Measurements from ENCODE around the gene WDR55.
"Not testable (repeated sequence)": the region's sequence is repeated elsewhere in the genome, so short reads cannot be mapped to it uniquely, and the experiment has no call there.

WDR55 gene

DNA sequence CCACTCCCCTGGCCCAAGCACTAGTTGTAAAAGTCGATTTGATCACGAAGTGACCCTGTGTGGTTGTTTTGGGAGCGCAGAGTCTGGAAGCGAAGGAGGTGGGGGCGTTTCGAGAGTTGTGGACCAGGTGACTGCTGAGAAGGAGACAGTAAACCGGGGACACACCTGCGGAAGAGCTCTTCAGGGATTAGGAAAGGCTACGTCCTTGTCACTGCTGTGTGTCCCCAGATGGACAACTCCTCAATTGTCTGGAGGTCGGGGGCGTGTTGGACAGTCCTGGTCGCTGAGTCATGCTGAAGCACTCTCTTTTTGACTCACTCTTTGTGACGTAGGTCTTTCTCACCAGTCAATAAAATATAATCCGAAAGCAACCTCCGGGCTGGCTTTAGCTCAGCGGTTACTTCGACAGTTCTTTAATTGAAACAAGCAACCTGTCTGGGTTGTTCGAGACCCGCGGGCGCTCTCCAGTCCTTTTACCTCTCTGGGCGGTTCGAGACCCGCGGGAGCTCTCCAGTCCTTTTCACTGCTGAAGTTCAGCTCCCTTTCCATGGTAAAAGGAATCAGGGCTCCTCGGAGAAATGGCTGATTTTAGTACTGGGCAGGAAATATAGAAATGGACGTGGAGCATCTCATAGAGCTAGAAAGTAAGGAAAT is 46.3 kb downstream of the WDR55 start:
- DNase-seq (ENCODE audit: low read depth, low spot score) = peak; percentile 64
- TF ChIP-seq ZNF274 (IDR thresholded peaks at IDR 0.05; ENCODE audit: low read depth, low read length) = no peak
- no peak for TF ChIP-seq YY1 (IDR thresholded peaks at IDR 0.05; ENCODE audit: insufficient read depth, insufficient read length)
- Histone ChIP-seq H3K4me3 (ENCODE audit: insufficient read length, low read depth) (peak overlapping the region; percentile 46), H3K27me3 (ENCODE audit: insufficient read depth, insufficient read length) (no peaks in the 10 kb centered on the region), H3K9ac (ENCODE audit: insufficient read length, low read depth) (no peak overlapping the region), H3K4me1 (ENCODE audit: insufficient read depth, insufficient read length) (no peaks in the 10 kb centered on the region), H3K36me3 (ENCODE audit: insufficient read depth, insufficient read length, low read length) (peaks cover 15% of the 10 kb centered on the region), H3K9me3 (ENCODE audit: insufficient read depth, low read length) (no peaks in the 10 kb centered on the region)

DNA sequence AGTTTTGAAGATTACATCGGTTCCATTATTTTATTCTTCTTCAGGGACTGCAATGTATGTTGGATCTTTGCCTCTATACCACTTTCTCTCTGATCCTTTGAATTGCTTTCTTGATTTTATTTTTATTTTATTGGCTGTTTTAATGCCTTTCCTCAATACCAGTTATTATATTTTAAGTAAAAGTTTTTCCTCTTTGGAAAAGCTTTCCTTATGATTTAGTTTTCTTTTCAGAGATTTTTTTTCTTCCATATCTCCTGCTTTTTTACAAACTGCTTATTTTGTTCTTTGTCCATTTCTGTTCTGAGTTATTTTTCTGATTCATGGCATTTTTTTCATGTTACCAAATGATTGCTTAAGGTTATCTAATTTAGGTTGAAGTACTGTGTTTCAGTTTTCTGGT is 47.1 kb downstream of the WDR55 start:
- H3K4me3 ChIP-seq (ENCODE audit: insufficient read length, low read depth) = no peak overlapping the region
- H3K9ac ChIP-seq (ENCODE audit: insufficient read length, low read depth) = no peak overlapping the region
- peaks cover 10% of the 10 kb centered on the region for H3K36me3 ChIP-seq (ENCODE audit: insufficient read depth, insufficient read length, low read length)
- DNase-seq (ENCODE audit: low read depth, low spot score) = no peak
- no peaks in the 10 kb centered on the region for H3K4me1 ChIP-seq (ENCODE audit: insufficient read depth, insufficient read length)
- no peaks in the 10 kb centered on the region for H3K9me3 ChIP-seq (ENCODE audit: insufficient read depth, low read length)
- no peaks in the 10 kb centered on the region for H3K27me3 ChIP-seq (ENCODE audit: insufficient read depth, insufficient read length)
- TF ChIP-seq SUZ12 (IDR thresholded peaks at IDR 0.05; ENCODE audit: extremely low read depth, insufficient read depth, insufficient read length) (no peak), YY1 (IDR thresholded peaks at IDR 0.05; ENCODE audit: insufficient read depth, insufficient read length) (no peak), ZNF274 (IDR thresholded peaks at IDR 0.05; ENCODE audit: low read depth, low read length) (no peak)

DNA sequence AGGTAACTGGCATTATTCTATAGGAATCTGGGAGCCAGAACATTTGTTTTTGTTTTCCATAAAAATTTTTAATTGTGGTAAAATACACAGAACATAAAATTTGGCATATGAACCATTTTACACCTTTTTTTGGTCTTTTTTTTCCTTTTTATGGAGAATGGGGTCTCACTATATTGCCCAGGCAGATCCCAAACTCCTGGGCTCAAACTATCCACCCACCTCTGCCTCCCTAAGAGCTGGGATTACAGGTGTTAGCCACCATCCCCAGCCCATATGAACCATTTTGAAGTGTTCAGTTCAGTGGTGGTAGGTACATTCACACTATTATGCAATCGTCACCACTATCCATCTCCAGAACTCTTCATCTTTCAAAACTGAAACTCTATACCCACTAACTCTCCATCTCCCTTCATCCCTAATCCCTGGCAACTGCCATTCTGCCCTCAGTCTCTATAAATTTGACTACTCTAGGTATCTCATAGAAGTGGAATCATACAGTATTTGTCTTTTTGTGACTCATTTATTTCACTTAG is 48.9 kb downstream of the WDR55 start:
- DNase-seq (ENCODE audit: low read depth, low spot score) = no peak
- no peak for TF ChIP-seq YY1 (IDR thresholded peaks at IDR 0.05; ENCODE audit: insufficient read depth, insufficient read length)
- TF ChIP-seq ZNF274 (IDR thresholded peaks at IDR 0.05; ENCODE audit: low read depth, low read length) = no peak
- TF ChIP-seq SUZ12 (IDR thresholded peaks at IDR 0.05; ENCODE audit: extremely low read depth, insufficient read depth, insufficient read length) = no peak
- Histone ChIP-seq H3K9me3 (ENCODE audit: insufficient read depth, low read length) (no peaks in the 10 kb centered on the region), H3K4me3 (ENCODE audit: insufficient read length, low read depth) (no peak overlapping the region), H3K9ac (ENCODE audit: insufficient read length, low read depth) (no peak overlapping the region), H3K4me1 (ENCODE audit: insufficient read depth, insufficient read length) (no peaks in the 10 kb centered on the region), H3K27me3 (ENCODE audit: insufficient read depth, insufficient read length) (no peaks in the 10 kb centered on the region), H3K36me3 (ENCODE audit: insufficient read depth, insufficient read length, low read length) (no peaks in the 10 kb centered on the region)

DNA sequence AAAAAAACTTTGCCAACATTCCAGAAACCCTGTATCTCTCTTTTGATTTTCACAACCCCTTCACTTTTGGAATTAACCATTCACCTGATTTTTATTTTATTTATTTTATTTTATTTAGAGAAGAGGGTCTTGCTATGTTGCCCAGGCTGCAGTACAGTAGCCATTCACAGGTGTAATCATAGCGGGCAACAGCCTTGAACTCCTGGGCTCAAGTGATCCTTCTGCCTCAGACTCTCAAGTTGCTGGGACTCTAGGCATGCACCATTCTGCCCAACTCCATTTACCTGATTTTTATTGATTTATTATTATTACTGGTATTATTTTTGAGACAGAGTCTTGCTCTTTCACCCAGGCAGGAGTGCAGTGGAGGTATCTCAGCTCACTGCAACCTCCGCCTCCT is 51.5 kb downstream of the WDR55 start:
- H3K4me1 ChIP-seq (ENCODE audit: insufficient read depth, insufficient read length); H3K36me3 ChIP-seq (ENCODE audit: insufficient read depth, insufficient read length, low read length); DNase-seq (ENCODE audit: low read depth, low spot score); H3K9me3 ChIP-seq (ENCODE audit: insufficient read depth, low read length); H3K4me3 ChIP-seq (ENCODE audit: insufficient read length, low read depth); H3K27me3 ChIP-seq (ENCODE audit: insufficient read depth, insufficient read length); H3K9ac ChIP-seq (ENCODE audit: insufficient read length, low read depth): not testable (repeated sequence)

DNA sequence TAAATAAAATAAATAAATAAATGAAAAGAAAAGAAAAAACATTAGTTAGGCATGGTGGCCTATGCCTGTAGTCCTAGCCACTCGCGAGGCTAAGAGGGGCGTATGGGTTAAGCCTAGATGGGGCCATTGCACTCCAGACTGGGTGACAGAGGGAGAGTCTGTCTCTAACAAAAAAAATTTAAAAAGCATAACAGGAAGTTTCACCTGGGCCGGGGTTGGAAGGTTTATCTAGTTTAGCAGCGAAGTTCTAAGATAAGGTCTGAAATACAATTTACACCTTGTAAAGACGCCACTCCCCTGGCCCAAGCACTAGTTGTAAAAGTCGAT is 53.5 kb downstream of the WDR55 start:
- Histone ChIP-seq H3K9ac (ENCODE audit: insufficient read length, low read depth) (no peak overlapping the region), H3K36me3 (ENCODE audit: insufficient read depth, insufficient read length, low read length) (no peaks in the 10 kb centered on the region), H3K9me3 (ENCODE audit: insufficient read depth, low read length) (no peaks in the 10 kb centered on the region), H3K4me1 (ENCODE audit: insufficient read depth, insufficient read length) (no peaks in the 10 kb centered on the region), H3K4me3 (ENCODE audit: insufficient read length, low read depth) (no peak overlapping the region), H3K27me3 (ENCODE audit: insufficient read depth, insufficient read length) (no peaks in the 10 kb centered on the region)
- TF ChIP-seq SUZ12 (IDR thresholded peaks at IDR 0.05; ENCODE audit: extremely low read depth, insufficient read depth, insufficient read length) = no peak
- TF ChIP-seq YY1 (IDR thresholded peaks at IDR 0.05; ENCODE audit: insufficient read depth, insufficient read length) = no peak
- no peak for TF ChIP-seq ZNF274 (IDR thresholded peaks at IDR 0.05; ENCODE audit: low read depth, low read length)
- no peak for DNase-seq (ENCODE audit: low read depth, low spot score)

DNA sequence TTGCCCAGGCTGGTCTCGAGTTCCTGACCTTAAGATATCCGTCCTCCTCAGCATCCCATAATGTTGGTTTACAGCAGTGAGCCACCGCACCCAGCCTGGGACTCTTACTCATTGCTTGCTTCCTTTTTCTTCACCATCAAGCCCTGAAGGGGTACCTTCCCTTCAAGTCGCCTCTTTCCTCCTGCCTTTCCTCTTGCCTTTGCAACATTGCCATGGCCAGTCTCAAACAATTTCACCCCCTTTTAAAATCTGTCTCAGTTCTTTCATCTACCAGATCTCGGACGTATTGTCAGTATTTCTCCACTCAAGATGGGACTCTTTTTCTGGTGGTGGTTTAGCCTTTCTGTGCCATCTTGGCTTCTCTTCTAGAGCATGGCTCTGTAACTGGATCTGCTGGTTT is 56.0 kb downstream of the WDR55 start:
- not testable (repeated sequence) for DNase-seq (ENCODE audit: low read depth, low spot score)

DNA sequence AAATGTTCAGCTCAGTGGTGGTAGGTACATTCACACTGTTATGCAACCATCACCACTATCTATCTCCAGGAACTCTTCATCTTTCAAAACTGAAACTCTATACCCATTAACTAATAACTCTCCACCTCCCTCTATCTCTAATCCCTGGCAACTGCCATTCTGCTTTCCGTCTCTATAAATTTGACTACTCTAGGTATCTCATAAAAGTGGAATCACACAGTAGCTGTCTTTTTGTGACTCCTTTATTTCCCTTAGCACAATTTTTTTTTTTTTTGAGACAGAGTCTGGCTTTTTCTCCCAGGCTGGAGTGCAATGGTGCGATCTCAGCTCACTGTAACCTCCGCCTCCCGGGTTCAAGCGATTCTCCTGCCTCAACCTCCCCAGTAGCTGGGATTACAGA is 56.7 kb downstream of the WDR55 start:
- H3K4me3 ChIP-seq (ENCODE audit: insufficient read length, low read depth); H3K4me1 ChIP-seq (ENCODE audit: insufficient read depth, insufficient read length): not testable (repeated sequence)

More for the DNA sequence above, 56.0 kb downstream of the WDR55 start:
- H3K9me3 ChIP-seq (ENCODE audit: insufficient read depth, low read length); H3K36me3 ChIP-seq (ENCODE audit: insufficient read depth, insufficient read length, low read length); H3K4me3 ChIP-seq (ENCODE audit: insufficient read length, low read depth); H3K27me3 ChIP-seq (ENCODE audit: insufficient read depth, insufficient read length); H3K4me1 ChIP-seq (ENCODE audit: insufficient read depth, insufficient read length); H3K9ac ChIP-seq (ENCODE audit: insufficient read length, low read depth): not testable (repeated sequence)

More for the DNA sequence above, 56.7 kb downstream of the WDR55 start:
- not testable (repeated sequence) for H3K9ac ChIP-seq (ENCODE audit: insufficient read length, low read depth); H3K36me3 ChIP-seq (ENCODE audit: insufficient read depth, insufficient read length, low read length); DNase-seq (ENCODE audit: low read depth, low spot score); H3K9me3 ChIP-seq (ENCODE audit: insufficient read depth, low read length); H3K27me3 ChIP-seq (ENCODE audit: insufficient read depth, insufficient read length)
